WTC11 (cell line): ENCODE data around the gene PFDN2.

Experiments used
- RORB ChIP-seq: fragments of 250-450 bp; sonication (Bioruptor Pico); IDR thresholded peaks from 2 replicates; pipeline ENCODE4 v1.9.0; 2021; ENCODE audit warnings: mild to moderate bottlenecking
- TF ChIP-seq, protein P1 (sequence below): fragments of 200-600 bp; IDR thresholded peaks from 2 replicates; pipeline ENCODE4 v1.8.0; 2022; ENCODE audit warnings: antibody characterized with exemption

DNA sequence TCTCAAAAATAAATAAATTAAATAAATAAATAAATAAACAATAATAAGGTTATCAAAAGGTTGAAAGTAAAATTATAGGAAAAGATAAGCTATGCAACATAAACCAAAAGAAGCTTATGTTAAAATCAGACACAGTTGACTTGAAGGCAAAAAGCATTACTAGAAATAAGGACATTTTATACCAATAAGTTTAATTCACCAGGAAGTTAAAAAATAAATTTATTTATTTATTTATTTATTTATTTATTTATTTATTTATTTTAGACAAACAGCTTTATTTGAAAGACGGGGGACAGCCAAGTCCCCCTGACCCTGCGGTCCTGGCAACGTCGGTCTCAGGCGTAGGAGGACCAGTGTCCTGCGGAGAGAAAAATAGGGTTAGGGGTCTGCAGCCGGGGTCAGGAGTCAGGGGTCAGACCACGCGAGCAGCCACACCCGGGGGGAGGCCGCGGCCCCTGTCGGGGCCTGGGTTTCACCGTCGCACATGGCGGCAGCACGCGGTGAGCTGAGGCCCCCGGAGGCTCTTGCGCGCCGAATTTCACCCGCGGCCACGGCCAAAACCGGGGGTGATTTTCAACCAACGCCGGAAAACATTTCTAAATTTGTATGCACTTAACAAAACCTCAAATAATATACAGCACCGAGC is 23.0 kb upstream of the PFDN2 start:
- TF ChIP-seq RORB (CRISPR knock-in tag): no peak
- TF ChIP-seq, protein P1, sequence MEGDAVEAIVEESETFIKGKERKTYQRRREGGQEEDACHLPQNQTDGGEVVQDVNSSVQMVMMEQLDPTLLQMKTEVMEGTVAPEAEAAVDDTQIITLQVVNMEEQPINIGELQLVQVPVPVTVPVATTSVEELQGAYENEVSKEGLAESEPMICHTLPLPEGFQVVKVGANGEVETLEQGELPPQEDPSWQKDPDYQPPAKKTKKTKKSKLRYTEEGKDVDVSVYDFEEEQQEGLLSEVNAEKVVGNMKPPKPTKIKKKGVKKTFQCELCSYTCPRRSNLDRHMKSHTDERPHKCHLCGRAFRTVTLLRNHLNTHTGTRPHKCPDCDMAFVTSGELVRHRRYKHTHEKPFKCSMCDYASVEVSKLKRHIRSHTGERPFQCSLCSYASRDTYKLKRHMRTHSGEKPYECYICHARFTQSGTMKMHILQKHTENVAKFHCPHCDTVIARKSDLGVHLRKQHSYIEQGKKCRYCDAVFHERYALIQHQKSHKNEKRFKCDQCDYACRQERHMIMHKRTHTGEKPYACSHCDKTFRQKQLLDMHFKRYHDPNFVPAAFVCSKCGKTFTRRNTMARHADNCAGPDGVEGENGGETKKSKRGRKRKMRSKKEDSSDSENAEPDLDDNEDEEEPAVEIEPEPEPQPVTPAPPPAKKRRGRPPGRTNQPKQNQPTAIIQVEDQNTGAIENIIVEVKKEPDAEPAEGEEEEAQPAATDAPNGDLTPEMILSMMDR: no peak
